HCT116 (cell line): ENCODE measurements around the gene CDYL. TPM values are rescaled to one million over a fixed set of nuclear protein-coding genes. Genes with fewer than 3 reads are reported as not detected.

Source experiments
- ATAC-seq: fragments of 200-7000 bp; cut with Tn5 transposase; 2 replicates; pipeline ENCODE4 v1.9.1; 2020; ENCODE audit warnings: mild to moderate bottlenecking, moderate library complexity
- BruUV-seq: library from RNA; stranded (reverse); fragments of 400-500 nt; replicated peaks from 2 replicates; lab custom pipeline; 2021; lab: Mats Ljungman, UMichigan
- CTCF ChIA-PET: fragments of 300-600 bp; sonication (Branson Sonifier 250); formaldehyde crosslinking; loops from one replicate; lab custom pipeline; 2021; ENCODE audit warnings: antibody characterized with exemption; lab: Charles Lee
- POLR2A ChIA-PET: fragments of 300-600, 350-600 bp; sonication (Branson Sonifier 250); formaldehyde crosslinking; loops from one replicate; lab custom pipeline; 2021; ENCODE audit warnings: antibody characterized with exemption; lab: Charles Lee
- RAD21 ChIA-PET, 2 experiments: fragments of 300-600 bp; sonication (Branson Sonifier 250); formaldehyde crosslinking; loops; one replicate each; lab custom pipeline; 2023; ENCODE audit warnings: low total read pairs in 2 of 2; ENCODE audit not compliant: uncharacterized antibody in 2 of 2, unreplicated experiment in 2 of 2, low non-redundant PET in 1 of 2; lab: Charles Lee
- DNase-seq: peaks from one replicate; pipeline ENCODE4 v3.0.0-alpha.2; 2010; ENCODE audit warnings: low read depth, low spot score
- H2AFZ ChIP-seq: fragments of 200-600 bp; shearing (Covaris generic), sonication (generic); 2 replicates; pipeline ENCODE4 v1.6.1; 2017; ENCODE audit warnings: low read depth, mixed run types, mixed read lengths, antibody characterized with exemption, low read length; ENCODE audit not compliant: poor library complexity, severe bottlenecking
- H3K27ac ChIP-seq: 2 replicates; pipeline ENCODE4 v1.5.1; 2012; ENCODE audit warnings: low read depth, low read length
- H3K27me3 ChIP-seq: fragments of 200-600 bp; sonication (generic); 2 replicates; pipeline ENCODE4 v1.6.1; 2016; ENCODE audit warnings: mixed run types, low read length, mixed read lengths; ENCODE audit not compliant: insufficient read depth
- H3K36me3 ChIP-seq, 2 experiments: fragments of 200-500 bp in 1 of 2; fragments of 200-600 bp in 1 of 2; sonication (Bioruptor generic) in 1 of 2; sonication (generic) in 1 of 2; 2 replicates each; pipeline versions ENCODE4 v1.5.1 to v1.6.1; 2014 to 2016; ENCODE audit warnings: low read length in 2 of 2, inconsistent platforms in 1 of 2, mixed read lengths in 1 of 2, mixed run types in 1 of 2; ENCODE audit not compliant: insufficient read depth in 2 of 2, control insufficient read depth in 1 of 2
- H3K4me1 ChIP-seq, 2 experiments: fragments of 200-600 bp in 1 of 2; sonication (generic) in 1 of 2; 2 replicates each; pipeline versions ENCODE4 v1.5.1 to v1.6.1; 2012 to 2017; ENCODE audit warnings: low read length in 2 of 2, inconsistent platforms in 1 of 2, mild to moderate bottlenecking in 1 of 2, mixed read lengths in 1 of 2, mixed run types in 1 of 2, moderate library complexity in 1 of 2; ENCODE audit not compliant: insufficient read depth in 2 of 2, control insufficient read depth in 1 of 2
- H3K4me2 ChIP-seq: fragments of 200-600 bp; sonication (generic); 2 replicates; pipeline ENCODE4 v1.6.1; 2017; ENCODE audit warnings: mixed run types, low read length, mixed read lengths
- H3K4me3 ChIP-seq, 2 experiments: fragments of 200-600 bp in 1 of 2; sonication (generic) in 1 of 2; replicated peaks in 1 of 2; 2 replicates each; pipeline ENCODE4 v1.5.1; 2011 to 2016; ENCODE audit warnings: low read length in 2 of 2, control low read depth in 1 of 2, low read depth in 1 of 2, mild to moderate bottlenecking in 1 of 2, mixed read lengths in 1 of 2, mixed run types in 1 of 2
- H3K79me2 ChIP-seq: fragments of 200-600 bp; sonication (generic); 2 replicates; pipeline ENCODE4 v1.6.1; 2017; ENCODE audit warnings: mild to moderate bottlenecking, mixed run types, low read length, moderate library complexity, mixed read lengths; ENCODE audit not compliant: insufficient read depth
- H3K9ac ChIP-seq: fragments of 200-600 bp; sonication (generic); 2 replicates; pipeline ENCODE4 v1.6.1; 2016; ENCODE audit warnings: low read length, mixed read lengths
- H3K9me2 ChIP-seq: fragments of 200-600 bp; sonication (generic), shearing (Covaris generic); 2 replicates; pipeline ENCODE4 v1.6.1; 2017; ENCODE audit warnings: mixed run types, mild to moderate bottlenecking, moderate library complexity; ENCODE audit not compliant: insufficient read depth
- H3K9me3 ChIP-seq, 2 experiments: fragments of 200-500 bp in 1 of 2; fragments of 200-600 bp in 1 of 2; sonication (Bioruptor generic) in 1 of 2; sonication (generic) in 1 of 2; 2 replicates each; pipeline ENCODE4 v1.6.1; 2014 to 2017; ENCODE audit warnings: low read length in 2 of 2, mixed read lengths in 2 of 2, inconsistent platforms in 1 of 2, low read depth in 1 of 2, mild to moderate bottlenecking in 1 of 2, mixed run types in 1 of 2, moderate library complexity in 1 of 2; ENCODE audit not compliant: control insufficient read depth in 1 of 2, insufficient read depth in 1 of 2
- H4K20me1 ChIP-seq: fragments of 200-600 bp; sonication (generic), shearing (Covaris generic); 2 replicates; pipeline ENCODE4 v1.6.1; 2017; ENCODE audit warnings: mixed run types, mild to moderate bottlenecking, moderate library complexity; ENCODE audit not compliant: insufficient read depth
- CBX3 ChIP-seq: IDR thresholded peaks from 2 replicates; pipeline ENCODE4 v1.6.1; 2012; ENCODE audit warnings: low read depth
- CEBPB ChIP-seq: IDR thresholded peaks from 2 replicates; pipeline ENCODE4 v1.6.1; 2012; ENCODE audit warnings: low read depth
- EGR1 ChIP-seq: IDR thresholded peaks from 2 replicates; pipeline ENCODE4 v1.6.1; 2012; ENCODE audit warnings: low read depth
- JUND ChIP-seq: IDR thresholded peaks from 2 replicates; pipeline ENCODE4 v1.6.1; 2012
- POLR2A ChIP-seq: IDR thresholded peaks from 2 replicates; pipeline ENCODE4 v1.7.0; 2011; ENCODE audit warnings: borderline replicate concordance; ENCODE audit not compliant: insufficient read depth, insufficient read length; ENCODE audit errors: extremely low read depth
- RAD21 ChIP-seq: IDR thresholded peaks from 2 replicates; pipeline ENCODE4 v1.6.1; 2012; ENCODE audit warnings: low read depth, mild to moderate bottlenecking
- SP1 ChIP-seq: IDR thresholded peaks from 2 replicates; pipeline ENCODE4 v1.6.1; 2012; ENCODE audit warnings: low read depth
- SRF ChIP-seq: IDR thresholded peaks from 2 replicates; pipeline ENCODE4 v1.6.1; 2012; ENCODE audit warnings: low read depth
- TCF7L2 ChIP-seq: IDR thresholded peaks from 2 replicates; pipeline ENCODE4 v1.7.0; 2011; ENCODE audit warnings: borderline replicate concordance, inconsistent platforms; ENCODE audit not compliant: insufficient read depth, insufficient read length; ENCODE audit errors: extremely low read depth
- ZFX ChIP-seq: fragments of 450-650 bp; IDR thresholded peaks from 2 replicates; pipeline ENCODE4 v1.6.1; 2017
- ZNF274 ChIP-seq: fragments of 200-500 bp; sonication (Bioruptor generic); IDR thresholded peaks from 2 replicates; pipeline ENCODE4 v1.6.1; 2014; ENCODE audit warnings: mild to moderate bottlenecking, low read depth, low read length, inconsistent platforms
- intact Hi-C: fragments of 100-400 bp; cut with micrococcal nuclease; formaldehyde crosslinking; loops from 2 replicates; pipeline ENCODE4 v1.10.0; 2022
- total RNA-seq: library from RNA; stranded (reverse); gene quantifications from one replicate; pipeline ENCODE4 v1.2.1, GENCODE V29; 2021; ENCODE audit not compliant: unreplicated experiment
- TF ChIP-seq, protein P1 (sequence below): IDR thresholded peaks from 2 replicates; pipeline ENCODE4 v1.6.1; 2012
- TF ChIP-seq, protein P2 (sequence below), 3 experiments: fragments of 200-600 bp in 1 of 3; sonication (generic) in 1 of 3; IDR thresholded peaks in 2 of 3; conservative IDR thresholded peaks in 1 of 3; 2 replicates each; pipeline ENCODE4 v1.5.1; 2012 to 2017; ENCODE audit warnings: low read depth in 2 of 3, low read length in 2 of 3, antibody characterized with exemption in 1 of 3, borderline replicate concordance in 1 of 3, control low read depth in 1 of 3, mild to moderate bottlenecking in 1 of 3, mixed read lengths in 1 of 3, mixed run types in 1 of 3, moderate library complexity in 1 of 3; ENCODE audit not compliant: insufficient read depth in 1 of 3
- TF ChIP-seq, protein P3 (sequence below): IDR thresholded peaks from 2 replicates; pipeline ENCODE4 v1.6.1; 2012; ENCODE audit warnings: low read depth
- TF ChIP-seq, protein P4 (sequence below): IDR thresholded peaks from 2 replicates; pipeline ENCODE4 v1.6.1; 2012

The CDYL gene
- total RNA-seq, 1 experiment from 2014 or later, result 42.6 TPM

DNA sequence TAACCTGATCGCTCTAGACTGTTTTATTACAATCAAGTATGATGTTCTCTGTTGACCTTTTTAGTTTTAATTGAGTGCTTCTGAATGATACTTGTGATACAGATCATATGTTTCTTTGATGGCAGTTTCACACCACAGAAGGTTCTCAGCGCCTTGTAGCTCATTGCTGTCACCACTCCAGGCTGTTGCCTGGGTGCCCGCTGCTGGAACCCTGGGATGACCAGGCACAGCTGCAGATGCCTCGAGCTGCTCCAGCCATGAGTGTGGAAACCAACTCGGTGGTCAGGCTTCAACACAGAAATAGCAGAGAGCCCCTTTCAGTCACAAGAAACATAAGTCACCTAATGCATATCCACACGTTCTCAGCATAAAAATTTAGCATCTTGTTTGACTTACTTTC lies 114.9 kb downstream of the CDYL start:
- no peaks in the 10 kb centered on the region for H3K27me3 ChIP-seq
- ATAC-seq (no peak), DNase-seq (no peak)
- ChIA-PET RAD21 (no interaction called here), POLR2A (no interaction called here), CTCF (no interaction called here)
- no peak overlapping the region for H3K27ac ChIP-seq
- H3K36me3 ChIP-seq, result no peaks in the 10 kb centered on the region
- no peak overlapping the region for H3K4me3 ChIP-seq
- no TSS peak for BruUV-seq
- H2AFZ ChIP-seq, result no peak overlapping the region
- no peak overlapping the region for H3K9ac ChIP-seq
- TF ChIP-seq, protein P1, sequence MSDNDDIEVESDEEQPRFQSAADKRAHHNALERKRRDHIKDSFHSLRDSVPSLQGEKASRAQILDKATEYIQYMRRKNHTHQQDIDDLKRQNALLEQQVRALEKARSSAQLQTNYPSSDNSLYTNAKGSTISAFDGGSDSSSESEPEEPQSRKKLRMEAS, result no peak
- no peaks in the 10 kb centered on the region for H3K9me2 ChIP-seq
- no peaks in the 10 kb centered on the region for H3K9me3 ChIP-seq
- H4K20me1 ChIP-seq, result peaks cover 7% of the 10 kb centered on the region; the same call in 1 of the 2 replicates
- intact Hi-C loops, result no loop called here
- H3K4me1 ChIP-seq, result no peaks in the 10 kb centered on the region
- H3K4me2 ChIP-seq, result no peak overlapping the region
- H3K79me2 ChIP-seq, result peaks cover 61% of the 10 kb centered on the region

DNA sequence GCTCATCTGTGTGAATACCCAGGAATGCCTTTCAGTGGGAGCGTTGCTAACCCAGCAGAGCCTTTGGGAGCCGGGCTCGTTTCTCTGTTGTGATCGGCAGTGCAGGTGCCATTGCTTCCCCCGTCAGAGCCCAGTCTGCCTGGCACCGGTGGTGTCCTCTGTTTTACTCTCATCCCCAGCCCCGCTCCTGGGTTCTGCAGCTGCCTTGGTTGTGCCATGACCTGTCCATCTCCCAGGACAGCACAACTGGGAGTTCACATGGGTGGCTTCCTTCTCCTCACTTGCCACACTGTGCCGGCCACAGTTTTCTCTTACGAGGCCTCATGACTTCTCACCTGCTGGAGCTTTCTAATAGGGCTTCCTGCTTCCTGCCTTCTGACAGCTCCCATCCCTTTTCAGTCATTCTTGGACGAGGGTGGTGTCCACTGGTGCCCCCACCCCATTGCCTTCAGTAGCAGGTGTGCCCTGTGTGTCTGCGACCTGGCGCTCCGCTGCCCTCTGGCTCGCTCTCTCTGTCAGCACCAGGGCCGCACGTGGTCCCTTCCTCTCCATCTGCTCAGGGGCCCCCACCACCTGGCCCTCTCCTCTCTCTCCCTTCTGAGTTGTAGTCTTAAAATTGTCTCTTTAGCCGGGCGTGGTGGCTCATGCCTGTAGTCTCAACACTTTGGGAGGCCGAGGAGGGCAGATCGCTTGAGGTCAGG lies 116.7 kb downstream of the CDYL start:
- ChIA-PET POLR2A (no interaction called here), RAD21 (no interaction called here), CTCF (no interaction called here)
- no peaks in the 10 kb centered on the region for H3K9me2 ChIP-seq
- H4K20me1 ChIP-seq, result peaks cover 3% of the 10 kb centered on the region; the same call in 1 of the 2 replicates
- BruUV-seq, result no TSS peak
- no peaks in the 10 kb centered on the region for H3K4me1 ChIP-seq
- H3K27ac ChIP-seq, result no peak overlapping the region
- TF ChIP-seq TCF7L2 (no peak), ZNF274 (no peak), EGR1 (no peak), CEBPB (no peak), CBX3 (no peak), SRF (no peak), RAD21 (no peak), ZFX (no peak), POLR2A (no peak), SP1 (no peak), JUND (no peak)
- TF ChIP-seq, protein P2, sequence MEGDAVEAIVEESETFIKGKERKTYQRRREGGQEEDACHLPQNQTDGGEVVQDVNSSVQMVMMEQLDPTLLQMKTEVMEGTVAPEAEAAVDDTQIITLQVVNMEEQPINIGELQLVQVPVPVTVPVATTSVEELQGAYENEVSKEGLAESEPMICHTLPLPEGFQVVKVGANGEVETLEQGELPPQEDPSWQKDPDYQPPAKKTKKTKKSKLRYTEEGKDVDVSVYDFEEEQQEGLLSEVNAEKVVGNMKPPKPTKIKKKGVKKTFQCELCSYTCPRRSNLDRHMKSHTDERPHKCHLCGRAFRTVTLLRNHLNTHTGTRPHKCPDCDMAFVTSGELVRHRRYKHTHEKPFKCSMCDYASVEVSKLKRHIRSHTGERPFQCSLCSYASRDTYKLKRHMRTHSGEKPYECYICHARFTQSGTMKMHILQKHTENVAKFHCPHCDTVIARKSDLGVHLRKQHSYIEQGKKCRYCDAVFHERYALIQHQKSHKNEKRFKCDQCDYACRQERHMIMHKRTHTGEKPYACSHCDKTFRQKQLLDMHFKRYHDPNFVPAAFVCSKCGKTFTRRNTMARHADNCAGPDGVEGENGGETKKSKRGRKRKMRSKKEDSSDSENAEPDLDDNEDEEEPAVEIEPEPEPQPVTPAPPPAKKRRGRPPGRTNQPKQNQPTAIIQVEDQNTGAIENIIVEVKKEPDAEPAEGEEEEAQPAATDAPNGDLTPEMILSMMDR (IDR thresholded peaks at IDR 0.05 in 2 of 3, conservative IDR thresholded peaks at IDR 0.05 in 1 of 3; ENCODE audit: borderline replicate concordance in 1 of 3, insufficient read depth in 1 of 3, low read depth in 2 of 3, low read length in 2 of 3), result no peak
- TF ChIP-seq, protein P1, result no peak
- TF ChIP-seq, protein P3, sequence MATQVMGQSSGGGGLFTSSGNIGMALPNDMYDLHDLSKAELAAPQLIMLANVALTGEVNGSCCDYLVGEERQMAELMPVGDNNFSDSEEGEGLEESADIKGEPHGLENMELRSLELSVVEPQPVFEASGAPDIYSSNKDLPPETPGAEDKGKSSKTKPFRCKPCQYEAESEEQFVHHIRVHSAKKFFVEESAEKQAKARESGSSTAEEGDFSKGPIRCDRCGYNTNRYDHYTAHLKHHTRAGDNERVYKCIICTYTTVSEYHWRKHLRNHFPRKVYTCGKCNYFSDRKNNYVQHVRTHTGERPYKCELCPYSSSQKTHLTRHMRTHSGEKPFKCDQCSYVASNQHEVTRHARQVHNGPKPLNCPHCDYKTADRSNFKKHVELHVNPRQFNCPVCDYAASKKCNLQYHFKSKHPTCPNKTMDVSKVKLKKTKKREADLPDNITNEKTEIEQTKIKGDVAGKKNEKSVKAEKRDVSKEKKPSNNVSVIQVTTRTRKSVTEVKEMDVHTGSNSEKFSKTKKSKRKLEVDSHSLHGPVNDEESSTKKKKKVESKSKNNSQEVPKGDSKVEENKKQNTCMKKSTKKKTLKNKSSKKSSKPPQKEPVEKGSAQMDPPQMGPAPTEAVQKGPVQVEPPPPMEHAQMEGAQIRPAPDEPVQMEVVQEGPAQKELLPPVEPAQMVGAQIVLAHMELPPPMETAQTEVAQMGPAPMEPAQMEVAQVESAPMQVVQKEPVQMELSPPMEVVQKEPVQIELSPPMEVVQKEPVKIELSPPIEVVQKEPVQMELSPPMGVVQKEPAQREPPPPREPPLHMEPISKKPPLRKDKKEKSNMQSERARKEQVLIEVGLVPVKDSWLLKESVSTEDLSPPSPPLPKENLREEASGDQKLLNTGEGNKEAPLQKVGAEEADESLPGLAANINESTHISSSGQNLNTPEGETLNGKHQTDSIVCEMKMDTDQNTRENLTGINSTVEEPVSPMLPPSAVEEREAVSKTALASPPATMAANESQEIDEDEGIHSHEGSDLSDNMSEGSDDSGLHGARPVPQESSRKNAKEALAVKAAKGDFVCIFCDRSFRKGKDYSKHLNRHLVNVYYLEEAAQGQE, result no peak
- TF ChIP-seq, protein P4, sequence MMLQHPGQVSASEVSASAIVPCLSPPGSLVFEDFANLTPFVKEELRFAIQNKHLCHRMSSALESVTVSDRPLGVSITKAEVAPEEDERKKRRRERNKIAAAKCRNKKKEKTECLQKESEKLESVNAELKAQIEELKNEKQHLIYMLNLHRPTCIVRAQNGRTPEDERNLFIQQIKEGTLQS, result no peak
- H3K4me3 ChIP-seq, result no peak overlapping the region
- H3K36me3 ChIP-seq, result no peaks in the 10 kb centered on the region
- H3K79me2 ChIP-seq, result peaks cover 56% of the 10 kb centered on the region
- intact Hi-C loops, result no loop called here
- no peak overlapping the region for H3K9ac ChIP-seq
- no peak overlapping the region for H2AFZ ChIP-seq
- H3K9me3 ChIP-seq, result no peaks in the 10 kb centered on the region
- no peaks in the 10 kb centered on the region for H3K27me3 ChIP-seq
- no peak for DNase-seq
- no peak overlapping the region for H3K4me2 ChIP-seq
- no peak for ATAC-seq
